SHP77 (cell line): ENCODE results near the gene EMP1.

ENCODE experiments used
- DNase-seq, 2 experiments: peaks; one replicate each; lab custom pipeline; 2025; lab: John Stamatoyannopoulos, UW

Gene EMP1

GRCh38 chr12:13196130-13196921 is at the start of gene EMP1:
Gene EMP1 (plus strand): TSS chr12:13196726. CDS start chr12:13211511, 14,785 bp downstream.
- no peak for DNase-seq

GRCh38 chr12:13147688-13148484 is 48.6 kb upstream of the EMP1 start:
- no peak for DNase-seq

GRCh38 chr12:13148485-13148847 is 48.1 kb upstream of the EMP1 start:
- no peak for DNase-seq

- DNase-seq: no peak
These were observed 47.1 kb upstream of the EMP1 start for GRCh38 chr12:13149411-13149810.

- no peak for DNase-seq
These were observed 44.2 kb upstream of the EMP1 start for GRCh38 chr12:13152281-13152680.

- DNase-seq: no peak
These were observed 43.8 kb upstream of the EMP1 start for GRCh38 chr12:13152756-13153155.

GRCh38 chr12:13153180-13153579 is 43.3 kb upstream of the EMP1 start:
- no peak for DNase-seq

- DNase-seq: no peak
These were observed 42.4 kb upstream of the EMP1 start for GRCh38 chr12:13154027-13154538.

GRCh38 chr12:13154831-13155230 is 41.7 kb upstream of the EMP1 start:
- no peak for DNase-seq

GRCh38 chr12:13156277-13156676 is 40.2 kb upstream of the EMP1 start:
- DNase-seq: no peak

GRCh38 chr12:13161172-13161571 is 35.4 kb upstream of the EMP1 start:
- no peak for DNase-seq

GRCh38 chr12:13162904-13163303 is 33.6 kb upstream of the EMP1 start:
- no peak for DNase-seq

- no peak for DNase-seq
These were observed 32.5 kb upstream of the EMP1 start for GRCh38 chr12:13163868-13164635.

- DNase-seq: no peak
These were observed 31.5 kb upstream of the EMP1 start for GRCh38 chr12:13164921-13165616.

GRCh38 chr12:13165617-13166041 is 30.9 kb upstream of the EMP1 start:
- DNase-seq: peak in 1 of 2 experiments; percentile 5

- DNase-seq: no peak
These were observed 29.3 kb upstream of the EMP1 start for GRCh38 chr12:13167226-13167625.

- no peak for DNase-seq
These were observed 28.6 kb upstream of the EMP1 start for GRCh38 chr12:13167906-13168305.

GRCh38 chr12:13169272-13169671 is 27.3 kb upstream of the EMP1 start:
- DNase-seq: no peak

GRCh38 chr12:13170892-13171490 is 25.5 kb upstream of the EMP1 start:
- no peak for DNase-seq

- DNase-seq: no peak
These were observed 24.3 kb upstream of the EMP1 start for GRCh38 chr12:13171921-13172859.
